ENCODE results near the gene SCYGR8.

SCYGR8 gene

GRCh38 chr2:227761740-227762476 is 16.2 kb downstream of the SCYGR8 start:
- DNase-seq (ENCODE audit: low read depth), result no peak

DNA sequence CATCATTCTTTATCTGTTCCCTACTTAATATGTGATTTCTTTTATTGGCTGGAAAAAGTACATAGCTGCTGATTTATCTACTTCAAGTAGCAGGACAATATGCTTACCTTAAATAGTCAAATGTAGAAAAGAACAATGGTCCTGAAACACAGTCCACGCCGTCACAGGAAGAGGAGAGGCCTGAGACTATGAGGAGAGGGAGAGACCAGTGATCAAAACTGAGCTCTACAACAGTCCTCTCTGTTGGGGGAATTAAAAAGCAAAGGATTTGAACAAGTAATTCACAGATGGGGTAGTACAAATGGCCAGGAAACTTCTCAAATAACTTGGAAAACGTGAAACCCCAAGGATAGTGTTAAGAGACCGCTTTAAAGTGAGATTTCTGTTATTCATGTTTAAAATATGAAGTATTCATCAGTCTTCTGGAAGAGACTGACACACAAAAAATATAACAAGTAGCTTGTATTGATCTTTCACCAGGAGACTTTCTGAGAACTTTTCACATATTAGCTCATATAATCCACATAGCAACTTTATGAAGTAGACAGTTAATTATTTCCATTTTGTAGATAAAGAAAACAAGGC is 20.2 kb downstream of the SCYGR8 start:
- DNase-seq (ENCODE audit: low read depth), result no peak

DNA sequence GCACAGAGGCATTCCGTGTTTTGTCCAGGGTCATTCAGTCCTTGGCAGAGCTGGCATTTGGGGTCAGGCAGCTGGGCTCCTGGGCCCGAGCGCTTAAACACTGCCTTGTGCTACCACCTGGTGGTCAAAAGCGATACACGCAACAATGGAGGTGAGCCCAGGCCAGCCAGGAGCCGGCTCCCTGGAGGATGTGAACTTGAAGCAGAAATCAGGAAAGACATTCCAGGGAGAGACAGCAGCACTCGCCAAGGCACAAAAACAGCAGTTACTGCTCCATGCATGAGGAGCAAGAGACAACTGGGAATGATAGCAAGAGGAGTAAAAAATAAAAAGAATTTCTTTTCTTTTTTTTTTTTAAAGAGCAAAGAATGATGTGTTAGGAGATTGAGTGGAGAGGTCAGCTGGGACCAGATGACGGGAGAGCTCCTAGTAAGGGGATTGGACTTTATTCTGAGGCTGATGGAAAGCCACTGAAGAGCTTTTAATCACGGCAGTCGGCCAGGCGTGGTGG is 20.7 kb downstream of the SCYGR8 start:
- peak; percentile 46 for DNase-seq (ENCODE audit: low read depth)

DNA sequence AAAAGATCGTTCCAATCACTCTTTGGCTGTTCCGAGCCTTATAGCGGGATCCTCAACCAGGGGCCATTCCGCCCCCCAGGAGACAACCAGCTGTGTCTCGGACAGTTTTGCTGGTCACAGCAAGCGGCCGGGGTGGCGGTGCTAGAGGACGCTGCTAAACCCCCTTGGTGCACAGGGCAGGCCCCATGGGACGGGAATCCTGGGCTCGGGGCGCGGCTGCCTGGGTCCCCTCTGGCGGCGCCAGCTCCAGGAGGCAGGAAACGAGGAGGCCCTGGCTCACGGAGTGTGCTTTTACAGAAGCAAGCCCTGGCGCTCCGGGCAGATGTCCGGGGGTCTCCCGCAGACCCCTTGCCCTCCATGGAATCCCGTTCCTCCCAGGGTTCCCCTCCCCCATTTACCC is 22.1 kb downstream of the SCYGR8 start:
- DNase-seq (ENCODE audit: low read depth), result no peak

DNA sequence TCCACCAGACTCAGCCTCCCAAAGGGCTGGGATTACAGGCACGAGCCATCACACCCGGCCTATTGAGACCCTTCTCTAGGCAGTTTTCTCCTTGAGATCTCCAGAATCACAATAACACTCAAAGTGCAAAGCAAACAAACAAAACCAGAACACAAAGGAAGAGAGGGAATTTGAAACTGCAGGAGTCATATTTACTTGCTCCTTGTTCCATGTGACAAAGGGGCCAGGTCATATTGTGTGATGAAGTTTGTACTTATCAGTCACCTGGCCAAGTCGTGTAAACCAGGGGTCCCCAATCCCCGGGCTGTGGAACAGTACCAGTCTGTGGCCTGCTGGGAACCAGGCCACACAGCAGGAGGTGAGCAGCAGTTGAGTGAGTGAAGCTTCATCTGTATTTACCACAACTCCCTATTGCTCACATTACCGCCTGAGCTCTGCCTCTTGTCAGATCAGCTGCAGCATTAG is 26.5 kb downstream of the SCYGR8 start:
- DNase-seq (ENCODE audit: low read depth), result no peak

DNA sequence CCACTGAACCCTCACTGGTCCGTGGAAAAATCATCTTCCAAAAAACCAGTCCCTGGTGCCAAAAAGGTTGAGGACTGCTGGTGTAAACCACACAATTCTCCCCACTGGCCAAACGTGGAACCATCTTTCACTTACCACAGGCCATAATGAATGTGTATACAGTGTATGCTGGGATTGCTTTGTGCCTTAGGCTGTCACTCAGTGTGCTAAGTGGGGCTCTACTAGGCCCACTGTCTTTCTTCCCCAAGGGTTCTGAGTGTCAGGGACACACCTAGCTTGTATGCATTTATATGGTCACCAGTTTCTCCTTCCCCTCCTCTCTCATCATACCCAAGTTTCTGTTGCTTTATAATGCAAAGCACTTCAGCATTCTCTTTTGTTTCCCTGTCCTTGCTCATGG is 27.2 kb downstream of the SCYGR8 start:
- DNase-seq (ENCODE audit: low read depth), result no peak

DNA sequence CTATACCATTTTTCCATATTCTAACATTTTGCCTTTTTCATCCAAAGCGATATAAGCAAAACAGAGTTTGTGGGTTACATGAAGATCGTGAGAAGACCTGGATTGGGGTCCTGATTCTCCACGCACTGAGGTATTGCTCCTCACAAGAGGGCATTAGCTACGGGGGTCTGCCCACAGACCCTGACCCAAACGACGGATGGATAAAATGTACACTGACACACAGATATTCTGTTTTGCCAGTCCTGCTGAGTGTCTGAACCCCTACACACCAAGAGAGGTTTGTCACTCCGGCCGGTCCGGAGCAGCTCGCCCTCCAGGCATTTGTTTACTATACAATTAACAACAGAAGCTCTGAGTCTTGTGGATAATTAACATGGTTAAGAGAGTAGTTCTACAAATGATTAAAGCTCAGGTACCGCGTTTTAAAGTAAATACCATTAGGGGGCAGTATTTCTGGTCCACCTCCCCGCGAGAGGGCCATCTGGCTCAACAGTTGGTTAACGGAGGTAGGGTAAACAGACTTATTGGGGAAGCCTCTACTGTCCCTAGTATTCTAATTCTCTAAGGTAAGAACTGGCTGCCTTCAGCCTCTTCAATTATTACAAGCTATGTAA is 28.4 kb downstream of the SCYGR8 start:
- DNase-seq (ENCODE audit: low read depth), result no peak

DNA sequence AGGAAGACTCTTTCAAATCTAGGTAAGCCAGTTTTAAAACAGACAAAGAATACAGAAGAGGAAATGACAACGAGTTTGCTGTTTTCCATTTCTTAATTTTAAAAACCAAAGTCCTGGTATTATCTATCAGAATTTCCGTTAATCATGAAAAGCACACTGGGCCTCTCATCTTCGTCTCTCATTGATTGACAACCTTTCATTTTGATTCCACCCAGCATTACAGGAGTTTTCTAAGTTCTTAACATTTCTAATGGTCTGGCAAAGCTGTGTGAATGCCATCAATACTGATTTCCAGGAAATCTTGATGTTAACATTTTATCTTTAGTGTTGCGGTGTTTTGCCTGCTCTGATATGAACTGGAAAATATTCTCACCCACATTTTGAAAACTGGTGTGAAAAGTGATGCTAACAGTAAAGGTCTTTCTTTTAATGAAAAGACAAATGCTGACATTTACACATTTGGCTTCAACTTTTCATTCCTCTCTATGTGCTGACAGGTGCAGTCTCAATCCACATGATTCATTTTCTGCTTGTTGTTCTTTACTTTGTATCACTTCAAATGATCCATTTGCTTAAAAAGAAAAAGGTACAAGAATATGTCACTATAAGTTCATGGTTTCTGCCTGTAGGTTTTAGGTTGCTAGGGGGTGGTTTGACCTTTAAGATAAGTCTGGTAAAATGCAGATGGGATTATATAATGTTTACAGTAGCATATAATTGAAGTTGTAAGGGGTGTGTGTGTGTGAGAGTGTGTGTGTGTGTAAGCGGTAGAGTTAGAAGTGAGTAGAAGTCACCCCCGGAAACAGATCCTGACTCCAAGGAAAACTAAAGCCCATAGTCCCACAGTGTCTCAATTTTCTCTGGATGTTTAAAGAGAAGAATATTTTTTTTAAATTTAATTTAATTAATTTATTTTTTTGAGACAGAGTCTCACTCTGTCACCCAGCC is 29.5 kb downstream of the SCYGR8 start:
- DNase-seq (ENCODE audit: low read depth), result no peak

DNA sequence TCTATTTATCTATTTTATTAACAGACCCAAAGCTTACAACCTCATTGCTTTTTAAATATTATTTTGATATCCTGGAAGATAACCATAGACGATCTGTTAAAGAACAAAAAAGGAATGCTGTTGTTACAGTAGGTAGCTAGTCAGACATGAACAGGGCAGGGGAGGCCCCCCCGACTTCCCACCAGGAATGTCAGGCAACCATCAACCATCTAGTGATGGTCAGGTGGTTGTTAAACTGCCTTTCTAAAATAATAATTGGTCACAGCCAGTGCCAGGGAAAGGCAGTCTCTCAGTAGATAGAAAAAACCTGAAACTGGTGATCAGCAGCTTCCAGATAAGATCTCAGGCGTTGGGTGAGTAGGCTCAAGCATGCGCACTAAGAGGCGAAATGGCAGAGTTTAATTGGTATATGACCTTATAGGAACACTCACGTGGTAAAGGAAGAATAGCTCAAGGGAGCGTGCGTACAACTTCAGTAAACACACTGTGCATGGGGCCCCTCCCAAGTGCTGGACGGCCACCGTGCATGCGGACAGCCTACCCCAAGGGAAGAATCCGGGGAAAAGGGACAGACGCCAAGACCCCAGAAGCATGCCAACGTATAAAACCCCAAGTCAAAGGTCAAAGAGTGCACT is 35.4 kb downstream of the SCYGR8 start:
- DNase-seq (ENCODE audit: low read depth), result no peak

GRCh38 chr2:227781841-227782240 is 36.1 kb downstream of the SCYGR8 start:
- DNase-seq (ENCODE audit: low read depth), result no peak

DNA sequence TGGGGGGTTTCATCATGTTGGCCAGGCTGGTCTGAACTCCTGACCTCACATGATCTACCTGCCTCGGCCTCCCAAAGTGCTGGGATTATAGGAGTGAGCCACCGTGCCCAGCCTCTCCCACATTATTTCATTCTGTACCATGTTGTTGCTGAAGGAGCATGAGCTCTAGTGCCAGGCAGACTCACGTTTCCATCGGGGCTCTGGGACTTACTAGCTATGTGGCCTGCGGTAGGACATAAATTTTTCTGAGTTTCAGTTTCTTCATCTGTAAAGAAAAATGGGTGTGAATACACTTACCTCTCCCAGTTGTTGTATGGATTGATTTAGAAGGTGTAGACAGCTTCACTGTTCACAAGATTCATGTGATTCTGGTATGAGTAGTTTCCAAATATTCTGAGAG is 37.1 kb downstream of the SCYGR8 start:
- DNase-seq (ENCODE audit: low read depth), result no peak

- no peak for DNase-seq (ENCODE audit: low read depth)
These were observed 37.9 kb downstream of the SCYGR8 start for GRCh38 chr2:227783404-227784138.

- DNase-seq (ENCODE audit: low read depth), result no peak
These were observed 39.6 kb downstream of the SCYGR8 start for GRCh38 chr2:227785293-227785692.

DNA sequence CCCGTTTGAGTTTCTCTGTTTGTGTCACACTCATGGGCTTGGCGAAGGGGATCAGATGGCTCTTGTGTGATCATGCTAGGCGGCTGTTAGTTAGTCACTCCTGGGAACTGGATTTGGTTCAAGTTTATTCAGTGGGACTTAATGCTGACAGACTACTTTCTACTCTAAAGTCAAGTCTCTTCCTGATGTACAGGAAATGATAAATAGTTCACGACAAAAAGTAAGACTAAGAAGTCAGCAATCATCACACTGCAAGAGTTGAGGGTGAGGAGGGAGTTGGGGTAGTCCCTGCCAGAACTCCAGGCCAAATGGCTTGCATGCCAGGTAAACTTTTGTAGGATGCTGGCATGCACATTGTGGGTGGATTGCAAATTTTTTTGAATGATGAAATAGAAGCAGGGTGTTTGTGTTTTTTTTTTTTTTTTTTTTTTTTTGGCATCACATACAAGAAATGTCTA is 42.9 kb downstream of the SCYGR8 start:
- no peak for DNase-seq (ENCODE audit: low read depth)

- no peak for DNase-seq (ENCODE audit: low read depth)
These were observed 44.1 kb downstream of the SCYGR8 start for GRCh38 chr2:227789803-227790202.

- DNase-seq (ENCODE audit: low read depth), result no peak
These were observed 47.5 kb downstream of the SCYGR8 start for GRCh38 chr2:227793148-227793712.
